K562 (cell line): ENCODE results near the gene CDCP1. TPM values are rescaled to one million over a fixed set of nuclear protein-coding genes. Genes with fewer than 3 reads are reported as not detected.

Experiments
- ARNT ChIP-seq, 2 experiments: fragments of 450-650 bp; IDR thresholded peaks; 2 replicates each; pipeline ENCODE4 v1.6.1; 2016; ENCODE audit warnings: mild to moderate bottlenecking in 1 of 2
- CHD4 ChIP-seq: fragments of 200-600 bp; sonication (generic); IDR thresholded peaks from 3 replicates; pipeline ENCODE4 v1.6.1; 2012; ENCODE audit warnings: low read depth, mild to moderate bottlenecking, mixed read lengths, low read length, inconsistent platforms; ENCODE audit not compliant: insufficient read depth, insufficient replicate concordance, poor library complexity, severe bottlenecking
- CREB3L1 ChIP-seq: fragments of 450-650 bp; IDR thresholded peaks from 2 replicates; pipeline ENCODE4 v1.6.1; 2014; ENCODE audit warnings: low read depth, mild to moderate bottlenecking, moderate library complexity, borderline replicate concordance
- FIP1L1 ChIP-seq: fragments of 200-400 bp; formaldehyde crosslinking; IDR thresholded peaks from 2 replicates; pipeline ENCODE4 v1.6.1; 2018; ENCODE audit warnings: mild to moderate bottlenecking, low read depth, low read length; ENCODE audit not compliant: poor library complexity, severe bottlenecking
- JUN ChIP-seq, 2 experiments: sonication (generic) in 1 of 2; formaldehyde crosslinking in 1 of 2; IDR thresholded peaks; 2 replicates each; pipeline versions ENCODE4 v1.6.1 to v1.8.0; 2012 to 2022; ENCODE audit warnings: borderline replicate concordance in 2 of 2, mild to moderate bottlenecking in 2 of 2, improper control_type of control experiment in 1 of 2, low read depth in 1 of 2, low read length in 1 of 2, missing genetic modification reagents in 1 of 2
- MTF1 ChIP-seq: fragments of 250-450 bp; sonication (Bioruptor Pico); IDR thresholded peaks from 2 replicates; pipeline ENCODE4 v1.9.0; 2021; ENCODE audit warnings: moderate library complexity, mild to moderate bottlenecking, inconsistent platforms, borderline replicate concordance
- MYBL2 ChIP-seq, 2 experiments: fragments of 450-650 bp in 1 of 2; sonication (generic) in 1 of 2; formaldehyde crosslinking in 1 of 2; IDR thresholded peaks; 2 replicates each; pipeline versions ENCODE4 v1.6.1 to v1.8.1; 2017 to 2022; ENCODE audit warnings: borderline replicate concordance in 1 of 2, inconsistent platforms in 1 of 2, low read depth in 1 of 2, mild to moderate bottlenecking in 1 of 2, missing genetic modification reagents in 1 of 2, moderate library complexity in 1 of 2
- NELFE ChIP-seq: IDR thresholded peaks from 2 replicates; pipeline ENCODE4 v1.6.1; 2011; ENCODE audit warnings: mild to moderate bottlenecking; ENCODE audit not compliant: insufficient read depth, insufficient read length
- RBM25 ChIP-seq: fragments of 200-400 bp; formaldehyde crosslinking; IDR thresholded peaks from 2 replicates; pipeline ENCODE4 v1.6.1; 2018; ENCODE audit warnings: low read length, low read depth, moderate library complexity; ENCODE audit not compliant: severe bottlenecking
- RBM34 ChIP-seq: fragments of 200-400 bp; formaldehyde crosslinking; IDR thresholded peaks from 2 replicates; pipeline ENCODE4 v1.6.1; 2018; ENCODE audit warnings: low read length, borderline replicate concordance; ENCODE audit not compliant: insufficient read depth
- RFX5 ChIP-seq: IDR thresholded peaks from 2 replicates; pipeline ENCODE4 v1.6.1; 2011; ENCODE audit warnings: low read depth, mild to moderate bottlenecking, improper control_type of control experiment, low read length
- STAG1 ChIP-seq: sonication (generic); formaldehyde crosslinking; IDR thresholded peaks from 2 replicates; pipeline ENCODE4 v1.5.0; 2020; ENCODE audit warnings: missing genetic modification reagents, borderline replicate concordance
- TOE1 ChIP-seq, 2 experiments: fragments of 450-650 bp in 1 of 2; sonication (generic) in 1 of 2; formaldehyde crosslinking in 1 of 2; IDR thresholded peaks; 2 replicates each; pipeline versions ENCODE4 v1.7.1 to v1.8.0; 2016 to 2022; ENCODE audit warnings: borderline replicate concordance in 2 of 2, mild to moderate bottlenecking in 2 of 2, antibody characterized with exemption in 1 of 2, inconsistent platforms in 1 of 2, low read depth in 1 of 2, missing genetic modification reagents in 1 of 2, moderate library complexity in 1 of 2
- ZFPM2 ChIP-seq: fragments of 250-450 bp; sonication (Bioruptor Pico); IDR thresholded peaks from 2 replicates; pipeline ENCODE4 v1.5.1; 2022; ENCODE audit warnings: mild to moderate bottlenecking
- ZNF133 ChIP-seq: fragments of 250-450 bp; sonication (Bioruptor Pico); IDR thresholded peaks from 2 replicates; pipeline ENCODE4 v1.4.0; 2020; ENCODE audit warnings: mild to moderate bottlenecking
- ZNF24 ChIP-seq: fragments of 450-650 bp; IDR thresholded peaks from 2 replicates; pipeline ENCODE4 v1.6.1; 2016
- polyA plus RNA-seq, 8 experiments: library from polyadenylated mRNA; depleted of rRNA in 4 of 8; stranded (reverse) in 5 of 8; unstranded in 3 of 8; fragments of >200 nt; fragmentation: Nextera tagmentation in 2 of 8; fragmentation: Illumina TruSeq in 1 of 8; extraction: Ambion mirVana in 2 of 8; extraction: Trizol in 1 of 8; gene quantifications; 2 replicates each; pipeline versions ENCODE4 v1.2.1 to v1.2.3, GENCODE V29; 2011 to 2014; ENCODE audit warnings: inconsistent platforms in 1 of 8, missing spikeins in 1 of 8
- total RNA-seq, 7 experiments: library from RNA; depleted of rRNA in 6 of 7; stranded (reverse); fragments of >200 nt in 6 of 7; fragmentation: Illumina TruSeq in 2 of 7; extraction: Trizol in 2 of 7; gene quantifications; 2 replicates each; pipeline versions ENCODE4 v1.2.1 to v1.2.3, GENCODE V29; 2011 to 2021; ENCODE audit warnings: low replicate concordance in 1 of 7
- TF ChIP-seq, protein P1 (sequence below): fragments of 250-450 bp; sonication (Bioruptor Pico); IDR thresholded peaks from 2 replicates; pipeline ENCODE4 v1.9.0; 2021; ENCODE audit warnings: mild to moderate bottlenecking
- TF ChIP-seq, protein P2 (sequence below): sonication (generic); formaldehyde crosslinking; IDR thresholded peaks from 2 replicates; pipeline ENCODE4 v1.8.1; 2023; ENCODE audit warnings: mild to moderate bottlenecking, missing genetic modification reagents

The CDCP1 gene
- total and polyA plus RNA-seq, 9 of the 15 experiments (the other 6 are each of a cell fraction or from before 2014, with no cell fraction given): 3.9 to 16.4 (median 5.2) TPM

DNA sequence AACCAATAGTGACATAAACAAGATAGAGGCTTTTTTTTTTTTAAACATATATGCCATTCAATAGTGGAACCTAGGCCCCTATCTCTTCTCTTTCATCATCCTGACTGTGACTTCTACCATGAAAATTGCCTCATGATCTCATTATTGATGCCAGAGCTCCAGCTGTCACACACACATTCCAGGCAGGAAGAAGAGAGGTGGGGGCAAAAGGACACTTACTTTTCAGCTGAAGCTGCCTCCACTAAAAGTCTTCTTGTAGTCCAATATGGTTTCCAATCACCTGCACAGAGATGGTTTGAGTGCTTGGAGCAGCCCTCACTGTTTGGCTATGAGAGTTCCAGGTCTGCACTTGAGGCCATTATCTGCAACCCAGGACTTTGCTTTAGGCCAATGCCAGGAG lies 75.1 kb downstream of the CDCP1 start (continued):
- TF ChIP-seq FIP1L1 (no peak), CREB3L1 (no peak), RBM34 (no peak), MTF1 (no peak), RBM25 (peak; percentile 100), ZNF133 (CRISPR knock-in tag) (no peak), NELFE (no peak), TOE1 (IDR thresholded peaks at IDR 0.05; ENCODE audit: borderline replicate concordance) (no peak), TOE1 (CRISPR knock-in tag; IDR thresholded peaks at IDR 0.05; ENCODE audit: borderline replicate concordance, low read depth) (no peak), ZFPM2 (CRISPR knock-in tag) (no peak), ARNT (IDR thresholded peaks at IDR 0.05) (0 out of 4 replicates have a peak, but pooled peaks of 1 of the 2 experiments have one; percentile 47), MYBL2 (IDR thresholded peaks at IDR 0.05; ENCODE audit: low read depth) (no peak), MYBL2 (CRISPR knock-in tag; IDR thresholded peaks at IDR 0.05; ENCODE audit: borderline replicate concordance) (no peak), CHD4 (peak; percentile 96), RFX5 (no peak), JUN (IDR thresholded peaks at IDR 0.05; ENCODE audit: borderline replicate concordance, low read depth, low read length) (no peak), JUN (CRISPR knock-in tag; IDR thresholded peaks at IDR 0.05; ENCODE audit: borderline replicate concordance) (no peak), ZNF24 (no peak), STAG1 (CRISPR knock-in tag) (no peak)
- TF ChIP-seq, protein P1, sequence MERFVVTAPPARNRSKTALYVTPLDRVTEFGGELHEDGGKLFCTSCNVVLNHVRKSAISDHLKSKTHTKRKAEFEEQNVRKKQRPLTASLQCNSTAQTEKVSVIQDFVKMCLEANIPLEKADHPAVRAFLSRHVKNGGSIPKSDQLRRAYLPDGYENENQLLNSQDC (CRISPR knock-in tag): no peak
- TF ChIP-seq, protein P2, sequence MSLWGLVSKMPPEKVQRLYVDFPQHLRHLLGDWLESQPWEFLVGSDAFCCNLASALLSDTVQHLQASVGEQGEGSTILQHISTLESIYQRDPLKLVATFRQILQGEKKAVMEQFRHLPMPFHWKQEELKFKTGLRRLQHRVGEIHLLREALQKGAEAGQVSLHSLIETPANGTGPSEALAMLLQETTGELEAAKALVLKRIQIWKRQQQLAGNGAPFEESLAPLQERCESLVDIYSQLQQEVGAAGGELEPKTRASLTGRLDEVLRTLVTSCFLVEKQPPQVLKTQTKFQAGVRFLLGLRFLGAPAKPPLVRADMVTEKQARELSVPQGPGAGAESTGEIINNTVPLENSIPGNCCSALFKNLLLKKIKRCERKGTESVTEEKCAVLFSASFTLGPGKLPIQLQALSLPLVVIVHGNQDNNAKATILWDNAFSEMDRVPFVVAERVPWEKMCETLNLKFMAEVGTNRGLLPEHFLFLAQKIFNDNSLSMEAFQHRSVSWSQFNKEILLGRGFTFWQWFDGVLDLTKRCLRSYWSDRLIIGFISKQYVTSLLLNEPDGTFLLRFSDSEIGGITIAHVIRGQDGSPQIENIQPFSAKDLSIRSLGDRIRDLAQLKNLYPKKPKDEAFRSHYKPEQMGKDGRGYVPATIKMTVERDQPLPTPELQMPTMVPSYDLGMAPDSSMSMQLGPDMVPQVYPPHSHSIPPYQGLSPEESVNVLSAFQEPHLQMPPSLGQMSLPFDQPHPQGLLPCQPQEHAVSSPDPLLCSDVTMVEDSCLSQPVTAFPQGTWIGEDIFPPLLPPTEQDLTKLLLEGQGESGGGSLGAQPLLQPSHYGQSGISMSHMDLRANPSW (CRISPR knock-in tag): no peak
